AG04449 (cell line): ENCODE data around the gene HOTAIR.

Experiments
- CTCF ChIA-PET: fragments of 350-600 bp; formaldehyde crosslinking; extraction: SDS; loops from one replicate; lab custom pipeline; 2021; ENCODE audit warnings: antibody characterized with exemption; lab: Yijun Ruan, JAX
- POLR2A ChIA-PET: fragments of 400-600, 350-600 bp; formaldehyde crosslinking; extraction: SDS; loops from one replicate; lab custom pipeline; 2020; ENCODE audit warnings: antibody characterized with exemption, inconsistent platforms; lab: Yijun Ruan, JAX
- DNase-seq: peaks from one replicate; pipeline ENCODE4 v3.0.0-alpha.2; 2010; ENCODE audit warnings: low read depth, low spot score
- H3K4me3 ChIP-seq: 2 replicates; pipeline ENCODE4 v1.5.1; 2011; ENCODE audit warnings: low read depth, mild to moderate bottlenecking, control low read depth, low read length
- CTCF ChIP-seq: IDR thresholded peaks from one replicate; pipeline ENCODE4 v1.5.1; 2011; ENCODE audit warnings: mild to moderate bottlenecking, moderate library complexity, low read length, control low read depth, inconsistent platforms; ENCODE audit not compliant: insufficient read depth; ENCODE audit errors: missing control alignments

HOTAIR gene

GRCh38 chr12:54016478-54016964, 41.8 kb upstream of the HOTAIR start:
- peak overlapping the region; percentile 88 for H3K4me3 ChIP-seq
- DNase-seq = peak; percentile 86
- POLR2A ChIA-PET = interaction anchor here (0.5 to 2.8 kb wide), 14 partner anchors 9 to 455 kb away, joined by 3 to 53 read pairs (median 4); partner anchors contain the start of genes HOXC10, HOXC5, HOXC6 and HOXC8

GRCh38 chr12:54016051-54016450, 41.3 kb upstream of the HOTAIR start:
- no peak for DNase-seq
- CTCF ChIA-PET = interaction anchor here (0.6 to 21.3 kb wide), 15 partner anchors 8 to 354 kb away, joined by 3 to 385 read pairs (median 6); partner anchors contain the start of genes HOXC10, HOXC5, HOXC6 and HOXC8
- peak overlapping the region; percentile 88 for H3K4me3 ChIP-seq
- TF ChIP-seq CTCF = no peak
- POLR2A ChIA-PET = interaction anchor here (0.6 to 2.8 kb wide), 9 partner anchors 8 to 263 kb away, joined by 3 to 53 read pairs (median 10); partner anchors contain the start of genes HOXC10, HOXC5, HOXC6 and HOXC8

More at GRCh38 chr12:54016478-54016964, 41.8 kb upstream of the HOTAIR start:
- no peak for TF ChIP-seq CTCF
- CTCF ChIA-PET = interaction anchor here (0.6 to 21.3 kb wide), 15 partner anchors 9 to 354 kb away, joined by 3 to 385 read pairs (median 6); partner anchors contain the start of genes HOXC10, HOXC5, HOXC6 and HOXC8

- DNase-seq = no peak
- ChIA-PET CTCF (interaction anchor here (0.5 to 21.3 kb wide), 10 partner anchors 8 to 192 kb away, joined by 3 to 385 read pairs (median 8); partner anchors contain the start of genes HOXC5, HOXC6 and HOXC8), POLR2A (interaction anchor here (0.5 to 4.1 kb wide), 6 partner anchors 12 to 355 kb away, joined by 3 to 34 read pairs (median 10); partner anchors contain the start of genes HOXC5 and HOXC6)
- H3K4me3 ChIP-seq = peak overlapping the region; percentile 88
- TF ChIP-seq CTCF = no peak
These were observed 40.5 kb upstream of the HOTAIR start for GRCh38 chr12:54015018-54015931.

- CTCF ChIA-PET = interaction anchor here (0.7 to 21.3 kb wide), 11 partner anchors 7 to 200 kb away, joined by 3 to 756 read pairs (median 14); partner anchors contain the start of genes HOXC10, HOXC5, HOXC6 and HOXC8
- POLR2A ChIA-PET = interaction anchor here (0.6 to 4.1 kb wide), 5 partner anchors 9 to 29 kb away, joined by 3 to 14 read pairs (median 3); partner anchors contain the start of genes HOXC10 and HOXC6
- no peak for DNase-seq
- H3K4me3 ChIP-seq = peak overlapping the region; percentile 52
- TF ChIP-seq CTCF = no peak
These were observed 39.7 kb upstream of the HOTAIR start for GRCh38 chr12:54014377-54015017.

GRCh38 chr12:54012631-54013409, 38.1 kb upstream of the HOTAIR start:
- TF ChIP-seq CTCF = peak; percentile 25
- ChIA-PET CTCF (interaction anchor here (1.1 to 21.3 kb wide), 10 partner anchors 10 to 244 kb away, joined by 3 to 756 read pairs (median 7); partner anchors contain the start of genes HOXC10, HOXC5 and HOXC6), POLR2A (interaction anchor here (0.7 to 4.1 kb wide), 8 partner anchors 11 to 253 kb away, joined by 3 to 14 read pairs (median 3); partner anchors contain the start of genes HOXC6 and HOXC9)
- no peak for DNase-seq
- peak overlapping the region; percentile 46 for H3K4me3 ChIP-seq
